ENCODE measurements around the gene FLYWCH2. TPM values are rescaled to one million over a fixed set of nuclear protein-coding genes. Genes with fewer than 3 reads are reported as not detected.

The FLYWCH2 gene
- total and polyA plus RNA-seq, 9 of the 15 experiments (the other 6 are each of a cell fraction or from before 2014, with no cell fraction given): 0.70 to 55.5 (median 7.6) TPM

DNA sequence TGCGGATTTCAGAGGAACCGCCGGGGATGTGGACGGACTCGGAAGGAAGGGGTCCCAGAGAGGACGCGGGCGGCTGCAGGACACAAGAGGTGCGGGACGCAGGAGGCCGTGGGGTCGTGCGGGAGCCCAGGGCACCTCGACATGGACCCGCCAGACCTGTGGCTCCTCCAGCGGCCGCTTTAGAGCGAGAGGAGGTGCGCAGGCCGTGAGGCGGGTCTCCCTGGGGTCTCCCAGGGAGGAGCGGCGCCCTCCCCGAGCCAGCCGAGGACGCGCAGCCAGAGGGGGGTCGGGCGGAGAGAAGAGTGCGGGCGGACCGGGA lies 21.9 kb downstream of the FLYWCH2 start (continued):
- no peak for TF ChIP-seq SRSF3 (IDR thresholded peaks at IDR 0.05; ENCODE audit: insufficient read depth, low read length)
- TF ChIP-seq, protein P1, sequence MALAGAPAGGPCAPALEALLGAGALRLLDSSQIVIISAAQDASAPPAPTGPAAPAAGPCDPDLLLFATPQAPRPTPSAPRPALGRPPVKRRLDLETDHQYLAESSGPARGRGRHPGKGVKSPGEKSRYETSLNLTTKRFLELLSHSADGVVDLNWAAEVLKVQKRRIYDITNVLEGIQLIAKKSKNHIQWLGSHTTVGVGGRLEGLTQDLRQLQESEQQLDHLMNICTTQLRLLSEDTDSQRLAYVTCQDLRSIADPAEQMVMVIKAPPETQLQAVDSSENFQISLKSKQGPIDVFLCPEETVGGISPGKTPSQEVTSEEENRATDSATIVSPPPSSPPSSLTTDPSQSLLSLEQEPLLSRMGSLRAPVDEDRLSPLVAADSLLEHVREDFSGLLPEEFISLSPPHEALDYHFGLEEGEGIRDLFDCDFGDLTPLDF (CRISPR knock-in tag; IDR thresholded peaks at IDR 0.05): no peak
- no peak for TF ChIP-seq SMARCB1 (IDR thresholded peaks at IDR 0.05; ENCODE audit: insufficient read length, low read depth)
- no peak for TF ChIP-seq HOXB6 (CRISPR knock-in tag; IDR thresholded peaks at IDR 0.05; ENCODE audit: borderline replicate concordance)
- TF ChIP-seq, protein P2, sequence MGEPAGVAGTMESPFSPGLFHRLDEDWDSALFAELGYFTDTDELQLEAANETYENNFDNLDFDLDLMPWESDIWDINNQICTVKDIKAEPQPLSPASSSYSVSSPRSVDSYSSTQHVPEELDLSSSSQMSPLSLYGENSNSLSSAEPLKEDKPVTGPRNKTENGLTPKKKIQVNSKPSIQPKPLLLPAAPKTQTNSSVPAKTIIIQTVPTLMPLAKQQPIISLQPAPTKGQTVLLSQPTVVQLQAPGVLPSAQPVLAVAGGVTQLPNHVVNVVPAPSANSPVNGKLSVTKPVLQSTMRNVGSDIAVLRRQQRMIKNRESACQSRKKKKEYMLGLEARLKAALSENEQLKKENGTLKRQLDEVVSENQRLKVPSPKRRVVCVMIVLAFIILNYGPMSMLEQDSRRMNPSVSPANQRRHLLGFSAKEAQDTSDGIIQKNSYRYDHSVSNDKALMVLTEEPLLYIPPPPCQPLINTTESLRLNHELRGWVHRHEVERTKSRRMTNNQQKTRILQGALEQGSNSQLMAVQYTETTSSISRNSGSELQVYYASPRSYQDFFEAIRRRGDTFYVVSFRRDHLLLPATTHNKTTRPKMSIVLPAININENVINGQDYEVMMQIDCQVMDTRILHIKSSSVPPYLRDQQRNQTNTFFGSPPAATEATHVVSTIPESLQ (CRISPR knock-in tag; IDR thresholded peaks at IDR 0.05): no peak
- TF ChIP-seq BCL6 (CRISPR knock-in tag; IDR thresholded peaks at IDR 0.05): no peak
- no peak; the same call in 1 of the 2 replicates for TF ChIP-seq ELF1 (tag; IDR thresholded peaks at IDR 0.05)
- TF ChIP-seq, protein P3, sequence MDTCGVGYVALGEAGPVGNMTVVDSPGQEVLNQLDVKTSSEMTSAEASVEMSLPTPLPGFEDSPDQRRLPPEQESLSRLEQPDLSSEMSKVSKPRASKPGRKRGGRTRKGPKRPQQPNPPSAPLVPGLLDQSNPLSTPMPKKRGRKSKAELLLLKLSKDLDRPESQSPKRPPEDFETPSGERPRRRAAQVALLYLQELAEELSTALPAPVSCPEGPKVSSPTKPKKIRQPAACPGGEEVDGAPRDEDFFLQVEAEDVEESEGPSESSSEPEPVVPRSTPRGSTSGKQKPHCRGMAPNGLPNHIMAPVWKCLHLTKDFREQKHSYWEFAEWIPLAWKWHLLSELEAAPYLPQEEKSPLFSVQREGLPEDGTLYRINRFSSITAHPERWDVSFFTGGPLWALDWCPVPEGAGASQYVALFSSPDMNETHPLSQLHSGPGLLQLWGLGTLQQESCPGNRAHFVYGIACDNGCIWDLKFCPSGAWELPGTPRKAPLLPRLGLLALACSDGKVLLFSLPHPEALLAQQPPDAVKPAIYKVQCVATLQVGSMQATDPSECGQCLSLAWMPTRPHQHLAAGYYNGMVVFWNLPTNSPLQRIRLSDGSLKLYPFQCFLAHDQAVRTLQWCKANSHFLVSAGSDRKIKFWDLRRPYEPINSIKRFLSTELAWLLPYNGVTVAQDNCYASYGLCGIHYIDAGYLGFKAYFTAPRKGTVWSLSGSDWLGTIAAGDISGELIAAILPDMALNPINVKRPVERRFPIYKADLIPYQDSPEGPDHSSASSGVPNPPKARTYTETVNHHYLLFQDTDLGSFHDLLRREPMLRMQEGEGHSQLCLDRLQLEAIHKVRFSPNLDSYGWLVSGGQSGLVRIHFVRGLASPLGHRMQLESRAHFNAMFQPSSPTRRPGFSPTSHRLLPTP (IDR thresholded peaks at IDR 0.05; ENCODE audit: borderline replicate concordance, extremely low read depth, insufficient read length): no peak
- TF ChIP-seq NRF1 (conservative IDR thresholded peaks at IDR 0.05 in 1 of 2, IDR thresholded peaks at IDR 0.05 in 1 of 2): peak in 1 of 2 experiments; percentile 60; a peak in 2 of 4 replicates
- TF ChIP-seq ZNF263 (CRISPR knock-in tag; IDR thresholded peaks at IDR 0.05; ENCODE audit: borderline replicate concordance): peak; percentile 42
- TF ChIP-seq SP2 (IDR thresholded peaks at IDR 0.05; ENCODE audit: extremely low read depth, low read depth, low read length, poor library complexity, severe bottlenecking): no peak
